ENCODE measurements around the gene POLDIP2. TPM values are rescaled to one million over a fixed set of nuclear protein-coding genes. Genes with fewer than 3 reads are reported as not detected.

POLDIP2 gene
- total RNA-seq, 4 donors from 2014 or later = 62.7 to 86.0 (median 72.4) TPM

- no peak for TF ChIP-seq CTCF (IDR thresholded peaks at IDR 0.05)
- ATAC-seq (ENCODE audit: low FRiP score) = no peak
- DNase-seq (ENCODE audit: low spot score) = no peak
These were observed 39.4 kb upstream of the POLDIP2 start for GRCh38 chr17:28396635-28397239.

GRCh38 chr17:28395968-28396367, 38.6 kb upstream of the POLDIP2 start:
- TF ChIP-seq CTCF (IDR thresholded peaks at IDR 0.05) = no peak
- DNase-seq (ENCODE audit: low spot score) (no peak), ATAC-seq (ENCODE audit: low FRiP score) (no peak)

- no peak for DNase-seq (ENCODE audit: low spot score)
- no peak for TF ChIP-seq CTCF (IDR thresholded peaks at IDR 0.05)
- no peak for ATAC-seq (ENCODE audit: low FRiP score)
These were observed 38.1 kb upstream of the POLDIP2 start for GRCh38 chr17:28395426-28395825.

- ATAC-seq (ENCODE audit: low FRiP score) = no peak
- DNase-seq (ENCODE audit: low spot score) = no peak
- no peak for TF ChIP-seq CTCF (IDR thresholded peaks at IDR 0.05)
These were observed 37.2 kb upstream of the POLDIP2 start for GRCh38 chr17:28394337-28395116.

- ATAC-seq (ENCODE audit: low FRiP score) (no peak), DNase-seq (ENCODE audit: low spot score) (no peak)
These were observed 35.2 kb upstream of the POLDIP2 start for GRCh38 chr17:28392491-28392890.

GRCh38 chr17:28391401-28391800, 34.1 kb upstream of the POLDIP2 start:
- no peak for TF ChIP-seq CTCF (IDR thresholded peaks at IDR 0.05)
- ATAC-seq (ENCODE audit: low FRiP score) (no peak), DNase-seq (ENCODE audit: low spot score) (no peak)

More at GRCh38 chr17:28392491-28392890, 35.2 kb upstream of the POLDIP2 start:
- no peak for TF ChIP-seq CTCF (IDR thresholded peaks at IDR 0.05)

GRCh38 chr17:28390984-28391383, 33.7 kb upstream of the POLDIP2 start:
- no peak for TF ChIP-seq CTCF (IDR thresholded peaks at IDR 0.05)
- DNase-seq (ENCODE audit: low spot score) (no peak), ATAC-seq (ENCODE audit: low FRiP score) (no peak)
